Lower leg skin (tissue), 4 donors: ENCODE results near the gene TFDP2. TPM values are rescaled to one million over a fixed set of nuclear protein-coding genes. Genes with fewer than 3 reads are reported as not detected.

ENCODE experiments used
- DNase-seq, 2 donors: peaks; one replicate each; pipeline ENCODE4 v3.0.0-alpha.2; 2019; ENCODE audit warnings: low spot score in 2 of 2
- H3K4me3 ChIP-seq: fragments of 200-600 bp; sonication (generic); 2 replicates; pipeline ENCODE4 v1.5.1; 2017; ENCODE audit warnings: mild to moderate bottlenecking, low read depth; ENCODE audit not compliant: poor library complexity, severe bottlenecking
- CTCF ChIP-seq, 3 donors: fragments of 450-650 bp; IDR thresholded peaks; one replicate each; pipeline ENCODE4 v1.5.1; 2016; ENCODE audit warnings: antibody characterized with exemption in 3 of 3, mild to moderate bottlenecking in 3 of 3, moderate library complexity in 2 of 3
- POLR2A ChIP-seq, 2 donors: fragments of 450-650 bp; IDR thresholded peaks; one replicate each; pipeline ENCODE4 v1.6.1; 2016 to 2017; ENCODE audit warnings: antibody characterized with exemption in 2 of 2, mild to moderate bottlenecking in 1 of 2, moderate library complexity in 1 of 2
- WGBS, 2 donors: methylation state at CpG; one replicate each; pipeline ENCODE4 v1.1.5; 2018; 5-methylcytosine and 5-hydroxymethylcytosine counted together
- intact Hi-C: fragments of 100-400 bp; cut with DNase I; formaldehyde crosslinking; loops from one replicate; pipeline ENCODE4 v1.15.0; 2023; ENCODE audit warnings: low total_unique reads
- total RNA-seq, 4 donors: library from RNA; depleted of rRNA; stranded (reverse); fragments of >200 nt; gene quantifications; one replicate each; pipeline ENCODE4 v1.1.0, GENCODE V29; 2016

TFDP2 gene
- total RNA-seq, result 10 to 100 TPM; 38.6 to 84.7 (median 61.5) TPM

- intact Hi-C loops, result no loop called here
- WGBS, 2 donors, result 0 to 1% methylated on average over 43 to 72 of the region's 83 CpGs
- peak; percentile 91 to 98 for DNase-seq
- peak within 1 kb of the TSS; percentile 80 for H3K4me3 ChIP-seq
- TF ChIP-seq CTCF (IDR thresholded peaks at IDR 0.05) (no peak), POLR2A (IDR thresholded peaks at IDR 0.05) (no peak)
Measured at GRCh38 chr3:142148792-142149672, at the start of gene TFDP2. TSS of gene TFDP2 (minus strand) at chr3:142149544. CDS start at chr3:142101749, 47,795 bp downstream.

GRCh38 chr3:142188846-142189245 is 39.5 kb upstream of the TFDP2 start:
- TF ChIP-seq POLR2A (IDR thresholded peaks at IDR 0.05) (no peak), CTCF (IDR thresholded peaks at IDR 0.05) (no peak)
- intact Hi-C loops, result no loop called here
- no peak overlapping the region for H3K4me3 ChIP-seq
- DNase-seq, result no peak

GRCh38 chr3:142180761-142181362 is 31.5 kb upstream of the TFDP2 start:
- no peak overlapping the region for H3K4me3 ChIP-seq
- no peak for DNase-seq
- WGBS, 2 donors, result 86 to 90% methylated on average over 6 of the region's 6 CpGs
- TF ChIP-seq CTCF (IDR thresholded peaks at IDR 0.05), result no peak
- no peak for TF ChIP-seq POLR2A (IDR thresholded peaks at IDR 0.05)
- intact Hi-C loops, result no loop called here

DNA sequence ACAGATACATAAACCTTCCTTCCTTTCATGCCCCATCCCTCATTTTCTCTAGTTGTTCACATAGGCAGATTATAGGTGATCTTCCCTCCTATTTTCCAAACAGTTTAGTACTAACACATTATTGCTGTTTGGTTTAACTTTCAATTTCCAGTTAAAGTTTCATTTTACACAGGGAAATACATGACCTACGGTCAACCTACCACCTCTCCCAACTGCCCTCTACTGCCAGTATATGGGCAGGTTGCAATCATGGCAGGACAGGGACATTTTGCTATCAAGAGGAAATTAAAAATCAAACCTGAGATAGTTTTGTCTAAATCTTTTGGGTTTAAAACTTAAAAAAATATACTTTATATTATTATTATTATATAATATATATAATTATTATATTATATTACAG is 26.1 kb upstream of the TFDP2 start:
- TF ChIP-seq POLR2A (IDR thresholded peaks at IDR 0.05) (no peak), CTCF (IDR thresholded peaks at IDR 0.05) (no peak)
- H3K4me3 ChIP-seq, result no peak overlapping the region
- 82 to 89% methylated on average over 1 of the region's 1 CpG for WGBS, 2 donors
- DNase-seq, result no peak
- intact Hi-C loops, result no loop called here

DNA sequence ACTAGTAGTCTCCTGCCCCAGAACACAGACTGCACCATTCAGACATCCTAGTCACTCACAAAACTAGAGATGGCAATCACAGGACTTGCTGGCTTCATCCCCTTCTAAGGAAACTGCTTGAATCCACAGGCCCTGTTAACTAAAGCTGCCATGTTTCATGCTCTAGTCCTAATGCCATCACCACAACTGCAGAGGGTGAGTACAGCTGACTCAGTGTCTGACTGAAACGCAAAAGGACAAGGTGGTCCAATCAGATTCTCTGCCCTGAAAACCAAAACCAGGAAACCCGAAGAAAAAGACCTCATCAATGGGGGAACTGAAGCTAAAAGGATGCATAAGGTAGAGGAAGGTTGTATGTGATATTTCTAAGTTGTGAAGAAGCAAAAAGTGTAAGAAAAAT is 25.2 kb upstream of the TFDP2 start:
- no peak for TF ChIP-seq CTCF (IDR thresholded peaks at IDR 0.05)
- TF ChIP-seq POLR2A (IDR thresholded peaks at IDR 0.05), result no peak
- intact Hi-C loops, result no loop called here
- WGBS, 2 donors, result 93 to 98% methylated on average over 2 of the region's 2 CpGs
- no peak overlapping the region for H3K4me3 ChIP-seq
- no peak for DNase-seq
